Neural cell (in vitro differentiated cells): Measurements from ENCODE around the gene ZSWIM5. TPM values are rescaled to one million over a fixed set of nuclear protein-coding genes. Genes with fewer than 3 reads are reported as not detected.

Experiments used
- H2AFZ ChIP-seq: fragments of 200-600, 300-800 bp; sonication (generic), shearing (Covaris generic); 2 replicates; pipeline ENCODE4 v1.6.0; 2014; ENCODE audit warnings: low read depth, mild to moderate bottlenecking, antibody characterized with exemption, low read length, moderate library complexity
- H3F3A ChIP-seq: fragments of 200-600 bp; shearing (Covaris generic); 2 replicates; pipeline ENCODE4 v1.6.1; 2016; ENCODE audit warnings: mild to moderate bottlenecking, moderate library complexity, mixed read lengths, antibody characterized with exemption, low read length; ENCODE audit not compliant: insufficient read depth, poor library complexity, severe bottlenecking
- H3K27ac ChIP-seq: fragments of 200-600, 300-800 bp; sonication (generic), shearing (Covaris generic); 2 replicates; pipeline ENCODE4 v1.5.1; 2014; ENCODE audit warnings: mild to moderate bottlenecking, low read length, moderate library complexity
- H3K27me3 ChIP-seq: fragments of 300-800, 200-600 bp; sonication (generic), shearing (Covaris generic); 2 replicates; pipeline ENCODE4 v1.6.0; 2014; ENCODE audit warnings: mild to moderate bottlenecking, low read depth, low read length, moderate library complexity; ENCODE audit not compliant: insufficient read depth
- H3K36me3 ChIP-seq: fragments of 300-800, 200-600 bp; sonication (generic), shearing (Covaris generic); 2 replicates; pipeline ENCODE4 v1.5.1; 2014; ENCODE audit warnings: mild to moderate bottlenecking, antibody characterized with exemption, low read length, moderate library complexity; ENCODE audit not compliant: insufficient read depth
- H3K4me2 ChIP-seq: fragments of 300-800, 200-600 bp; sonication (generic), shearing (Covaris generic); 2 replicates; pipeline ENCODE4 v1.6.0; 2014; ENCODE audit warnings: mild to moderate bottlenecking, low read length
- H3K4me3 ChIP-seq: fragments of 300-800, 200-600 bp; sonication (generic), shearing (Covaris generic); 2 replicates; pipeline ENCODE4 v1.5.1; 2014; ENCODE audit warnings: mild to moderate bottlenecking, low read length, moderate library complexity
- H3K79me2 ChIP-seq: fragments of 200-600 bp; shearing (Covaris generic); replicated peaks from 2 replicates; pipeline ENCODE4 v1.6.0; 2014; ENCODE audit warnings: mild to moderate bottlenecking, low read length, moderate library complexity; ENCODE audit not compliant: insufficient read depth
- H3K9ac ChIP-seq: fragments of 300-800, 200-600 bp; sonication (generic), shearing (Covaris generic); 2 replicates; pipeline ENCODE4 v1.6.1; 2016; ENCODE audit warnings: mild to moderate bottlenecking, low read length, mixed read lengths
- H3K9me2 ChIP-seq: fragments of 200-600 bp; shearing (Covaris generic); 2 replicates; pipeline ENCODE4 v1.6.1; 2016; ENCODE audit warnings: mild to moderate bottlenecking, low read length, mixed read lengths; ENCODE audit not compliant: insufficient read depth
- H3K9me3 ChIP-seq: fragments of 200-600, 300-800 bp; sonication (generic), shearing (Covaris generic); 2 replicates; pipeline ENCODE4 v1.6.1; 2016; ENCODE audit warnings: mild to moderate bottlenecking, mixed run types, low read length, moderate library complexity, mixed read lengths
- H4K20me1 ChIP-seq: fragments of 200-600 bp; shearing (Covaris generic); 2 replicates; pipeline ENCODE4 v1.6.1; 2016; ENCODE audit warnings: mild to moderate bottlenecking, mixed run types; ENCODE audit not compliant: insufficient read depth
- CTCF ChIP-seq: fragments of 450-650 bp; IDR thresholded peaks from 2 replicates; pipeline ENCODE4 v1.5.1; 2014; ENCODE audit warnings: antibody characterized with exemption, mild to moderate bottlenecking, moderate library complexity; ENCODE audit not compliant: poor library complexity, severe bottlenecking
- EP300 ChIP-seq: fragments of 450-650 bp; conservative IDR thresholded peaks from 2 replicates; pipeline ENCODE4 v1.6.1; 2014; ENCODE audit warnings: antibody characterized with exemption, mild to moderate bottlenecking, moderate library complexity; ENCODE audit not compliant: poor library complexity, severe bottlenecking
- EZH2 ChIP-seq: fragments of 200-600, 300-800 bp; shearing (Covaris generic), sonication (generic); IDR thresholded peaks from 2 replicates; pipeline ENCODE4 v1.6.1; 2014; ENCODE audit warnings: antibody characterized with exemption, low read length, borderline replicate concordance, mild to moderate bottlenecking; ENCODE audit not compliant: insufficient read depth, poor library complexity, severe bottlenecking
- MXI1 ChIP-seq: fragments of 450-650 bp; conservative IDR thresholded peaks from 2 replicates; pipeline ENCODE4 v1.6.1; 2014; ENCODE audit warnings: antibody characterized with exemption, mild to moderate bottlenecking; ENCODE audit not compliant: poor library complexity, severe bottlenecking
- POLR2AphosphoS5 ChIP-seq: IDR thresholded peaks from 2 replicates; pipeline ENCODE4 v1.6.1; 2012
- RAD21 ChIP-seq: fragments of 450-650 bp; conservative IDR thresholded peaks from 2 replicates; pipeline ENCODE4 v1.6.1; 2014; ENCODE audit warnings: antibody characterized with exemption, mild to moderate bottlenecking, moderate library complexity
- REST ChIP-seq: IDR thresholded peaks from 2 replicates; pipeline ENCODE4 v1.6.1; 2012; ENCODE audit warnings: borderline replicate concordance
- SMC3 ChIP-seq: fragments of 450-650 bp; conservative IDR thresholded peaks from 2 replicates; pipeline ENCODE4 v1.6.1; 2014; ENCODE audit warnings: antibody characterized with exemption, mild to moderate bottlenecking, moderate library complexity; ENCODE audit not compliant: poor library complexity
- TAF1 ChIP-seq: IDR thresholded peaks from 2 replicates; pipeline ENCODE4 v1.6.1; 2012; ENCODE audit warnings: low read depth
- polyA plus RNA-seq: library from polyadenylated mRNA; depleted of rRNA; stranded (reverse); fragments of >200 nt; gene quantifications from 2 replicates; pipeline ENCODE4 v1.2.3, GENCODE V29; 2014

The ZSWIM5 gene
- polyA plus RNA-seq, 1 donor from 2014 or later, result 27.2 TPM

GRCh38 chr1:45117766-45118165 is 88.6 kb downstream of the ZSWIM5 start:
- no peaks in the 10 kb centered on the region for H3K36me3 ChIP-seq
- H3K9ac ChIP-seq, result no peak overlapping the region
- no peaks in the 10 kb centered on the region for H4K20me1 ChIP-seq
- H3K9me3 ChIP-seq, result no peaks in the 10 kb centered on the region
- no peaks in the 10 kb centered on the region for H3K9me2 ChIP-seq
- H3K4me2 ChIP-seq, result no peak overlapping the region
- TF ChIP-seq EP300 (no peak), REST (no peak), RAD21 (no peak), TAF1 (no peak), EZH2 (no peak), POLR2AphosphoS5 (no peak), MXI1 (no peak), CTCF (no peak), SMC3 (no peak)
- H3K27ac ChIP-seq, result no peak overlapping the region
- H2AFZ ChIP-seq, result no peak overlapping the region
- H3K27me3 ChIP-seq, result no peaks in the 10 kb centered on the region
- H3F3A ChIP-seq, result no peaks in the 10 kb centered on the region
- H3K79me2 ChIP-seq, result peaks cover 5% of the 10 kb centered on the region
- H3K4me3 ChIP-seq, result no peak overlapping the region

- Histone ChIP-seq H3K9me2 (no peaks in the 10 kb centered on the region), H3K27me3 (no peaks in the 10 kb centered on the region), H3K79me2 (peaks cover 5% of the 10 kb centered on the region), H3K27ac (no peak overlapping the region), H2AFZ (no peak overlapping the region), H3K9me3 (no peaks in the 10 kb centered on the region), H3F3A (no peaks in the 10 kb centered on the region), H3K9ac (no peak overlapping the region), H4K20me1 (no peaks in the 10 kb centered on the region), H3K4me2 (no peak overlapping the region), H3K36me3 (no peaks in the 10 kb centered on the region), H3K4me3 (no peak overlapping the region)
- no peak for TF ChIP-seq REST
- no peak for TF ChIP-seq POLR2AphosphoS5
- no peak for TF ChIP-seq MXI1
- TF ChIP-seq CTCF, result no peak
Measured at GRCh38 chr1:45116820-45117219, 89.6 kb downstream of the ZSWIM5 start.
